ENCODE data around the gene PYCARD. TPM values are rescaled to one million over a fixed set of nuclear protein-coding genes. Genes with fewer than 3 reads are reported as not detected.

PYCARD gene
- total and polyA plus RNA-seq, 9 of the 15 experiments (the other 6 are each of a cell fraction or from before 2014, with no cell fraction given), result 1.3 to 28.4 (median 6.0) TPM

- TF ChIP-seq PURB (CRISPR knock-in tag; IDR thresholded peaks at IDR 0.05; ENCODE audit: low read depth) (no peak), HNRNPL (IDR thresholded peaks at IDR 0.05; ENCODE audit: low read depth, low read length) (no peak), SUPT5H (IDR thresholded peaks at IDR 0.05) (peak; percentile 52), ZNF347 (CRISPR knock-in tag; IDR thresholded peaks at IDR 0.05; ENCODE audit: low read depth) (no peak), ZNF778 (CRISPR knock-in tag; IDR thresholded peaks at IDR 0.05) (no peak), ZKSCAN8 (CRISPR knock-in tag; IDR thresholded peaks at IDR 0.05) (no peak), PHF8 (IDR thresholded peaks at IDR 0.05; ENCODE audit: borderline replicate concordance, low read length) (0 out of 2 replicates have a peak, but pooled peaks have one; percentile 13), ZNF280B (CRISPR knock-in tag; IDR thresholded peaks at IDR 0.05) (no peak), ZBTB17 (CRISPR knock-in tag; IDR thresholded peaks at IDR 0.05) (peak; percentile 35; the same call in 1 of the 2 replicates), MTA1 (IDR thresholded peaks at IDR 0.05; ENCODE audit: borderline replicate concordance) (no peak), ZKSCAN3 (CRISPR knock-in tag; IDR thresholded peaks at IDR 0.05) (no peak), ZNF785 (CRISPR knock-in tag; IDR thresholded peaks at IDR 0.05) (no peak), SP2 (IDR thresholded peaks at IDR 0.05; ENCODE audit: extremely low read depth, low read depth, low read length, poor library complexity, severe bottlenecking) (no peak), NFATC3 (IDR thresholded peaks at IDR 0.05) (no peak), KAT7 (CRISPR knock-in tag; IDR thresholded peaks at IDR 0.05; ENCODE audit: borderline replicate concordance) (no peak), ZNF232 (CRISPR knock-in tag; IDR thresholded peaks at IDR 0.05) (0 out of 2 replicates have a peak, but pooled peaks have one; percentile 21), ARID4B (CRISPR knock-in tag; IDR thresholded peaks at IDR 0.05) (peak; percentile 55), FOXP4 (CRISPR knock-in tag; IDR thresholded peaks at IDR 0.05; ENCODE audit: borderline replicate concordance) (peak; percentile 58; the same call in 1 of the 2 replicates), NFIC (IDR thresholded peaks at IDR 0.05) (peak; percentile 57), MTA3 (IDR thresholded peaks at IDR 0.05; ENCODE audit: borderline replicate concordance) (0 out of 2 replicates have a peak, but pooled peaks have one; percentile 28), TEAD1 (CRISPR knock-in tag; IDR thresholded peaks at IDR 0.05) (peak in 1 of 2 experiments; percentile 54; a peak in 1 of 4 replicates)
Measured at GRCh38 chr16:31201582-31202413, 762 bp downstream of the PYCARD start (continued).

Measured in K562 (cell line).